ENCODE results near the gene GPR137.

- TF ChIP-seq, protein P1, sequence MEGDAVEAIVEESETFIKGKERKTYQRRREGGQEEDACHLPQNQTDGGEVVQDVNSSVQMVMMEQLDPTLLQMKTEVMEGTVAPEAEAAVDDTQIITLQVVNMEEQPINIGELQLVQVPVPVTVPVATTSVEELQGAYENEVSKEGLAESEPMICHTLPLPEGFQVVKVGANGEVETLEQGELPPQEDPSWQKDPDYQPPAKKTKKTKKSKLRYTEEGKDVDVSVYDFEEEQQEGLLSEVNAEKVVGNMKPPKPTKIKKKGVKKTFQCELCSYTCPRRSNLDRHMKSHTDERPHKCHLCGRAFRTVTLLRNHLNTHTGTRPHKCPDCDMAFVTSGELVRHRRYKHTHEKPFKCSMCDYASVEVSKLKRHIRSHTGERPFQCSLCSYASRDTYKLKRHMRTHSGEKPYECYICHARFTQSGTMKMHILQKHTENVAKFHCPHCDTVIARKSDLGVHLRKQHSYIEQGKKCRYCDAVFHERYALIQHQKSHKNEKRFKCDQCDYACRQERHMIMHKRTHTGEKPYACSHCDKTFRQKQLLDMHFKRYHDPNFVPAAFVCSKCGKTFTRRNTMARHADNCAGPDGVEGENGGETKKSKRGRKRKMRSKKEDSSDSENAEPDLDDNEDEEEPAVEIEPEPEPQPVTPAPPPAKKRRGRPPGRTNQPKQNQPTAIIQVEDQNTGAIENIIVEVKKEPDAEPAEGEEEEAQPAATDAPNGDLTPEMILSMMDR (IDR thresholded peaks at IDR 0.05; ENCODE audit: low read depth, low read length, missing input control), result no peak
- TF ChIP-seq ZBTB33 (IDR thresholded peaks at IDR 0.05) (no peak), SP1 (IDR thresholded peaks at IDR 0.05) (peak; percentile 2), EGR1 (IDR thresholded peaks at IDR 0.05; ENCODE audit: low read depth in 2 of 2) (no peak), RXRA (IDR thresholded peaks at IDR 0.05) (peak in 1 of 2 donors; percentile 44)
- TF ChIP-seq, protein P2, sequence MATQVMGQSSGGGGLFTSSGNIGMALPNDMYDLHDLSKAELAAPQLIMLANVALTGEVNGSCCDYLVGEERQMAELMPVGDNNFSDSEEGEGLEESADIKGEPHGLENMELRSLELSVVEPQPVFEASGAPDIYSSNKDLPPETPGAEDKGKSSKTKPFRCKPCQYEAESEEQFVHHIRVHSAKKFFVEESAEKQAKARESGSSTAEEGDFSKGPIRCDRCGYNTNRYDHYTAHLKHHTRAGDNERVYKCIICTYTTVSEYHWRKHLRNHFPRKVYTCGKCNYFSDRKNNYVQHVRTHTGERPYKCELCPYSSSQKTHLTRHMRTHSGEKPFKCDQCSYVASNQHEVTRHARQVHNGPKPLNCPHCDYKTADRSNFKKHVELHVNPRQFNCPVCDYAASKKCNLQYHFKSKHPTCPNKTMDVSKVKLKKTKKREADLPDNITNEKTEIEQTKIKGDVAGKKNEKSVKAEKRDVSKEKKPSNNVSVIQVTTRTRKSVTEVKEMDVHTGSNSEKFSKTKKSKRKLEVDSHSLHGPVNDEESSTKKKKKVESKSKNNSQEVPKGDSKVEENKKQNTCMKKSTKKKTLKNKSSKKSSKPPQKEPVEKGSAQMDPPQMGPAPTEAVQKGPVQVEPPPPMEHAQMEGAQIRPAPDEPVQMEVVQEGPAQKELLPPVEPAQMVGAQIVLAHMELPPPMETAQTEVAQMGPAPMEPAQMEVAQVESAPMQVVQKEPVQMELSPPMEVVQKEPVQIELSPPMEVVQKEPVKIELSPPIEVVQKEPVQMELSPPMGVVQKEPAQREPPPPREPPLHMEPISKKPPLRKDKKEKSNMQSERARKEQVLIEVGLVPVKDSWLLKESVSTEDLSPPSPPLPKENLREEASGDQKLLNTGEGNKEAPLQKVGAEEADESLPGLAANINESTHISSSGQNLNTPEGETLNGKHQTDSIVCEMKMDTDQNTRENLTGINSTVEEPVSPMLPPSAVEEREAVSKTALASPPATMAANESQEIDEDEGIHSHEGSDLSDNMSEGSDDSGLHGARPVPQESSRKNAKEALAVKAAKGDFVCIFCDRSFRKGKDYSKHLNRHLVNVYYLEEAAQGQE (IDR thresholded peaks at IDR 0.05), result peak; percentile 31
These were observed 43.9 kb upstream of the GPR137 start for GRCh38 chr11:64241491-64242374.
